HepG2 (cell line): Measurements from ENCODE around the gene NDUFB4. TPM values are rescaled to one million over a fixed set of nuclear protein-coding genes. Genes with fewer than 3 reads are reported as not detected.

Experiments
- ELF4 ChIP-seq: sonication (generic); formaldehyde crosslinking; IDR thresholded peaks from 2 replicates; pipeline ENCODE4 v1.5.0; 2020; ENCODE audit warnings: missing genetic modification reagents, mild to moderate bottlenecking, moderate library complexity, borderline replicate concordance
- KAT8 ChIP-seq: IDR thresholded peaks from 2 replicates; pipeline ENCODE4 v1.6.1; 2016; ENCODE audit warnings: missing genetic modification reagents, missing compliant biosample characterization
- RNF2 ChIP-seq: fragments of 450-650 bp; conservative IDR thresholded peaks from 2 replicates; pipeline ENCODE4 v1.6.1; 2016; ENCODE audit warnings: low read depth
- TAF1 ChIP-seq: sonication (generic); formaldehyde crosslinking; IDR thresholded peaks from 2 replicates; pipeline ENCODE4 v1.4.0; 2020; ENCODE audit warnings: missing genetic modification reagents
- ZNF143 ChIP-seq: sonication (generic); formaldehyde crosslinking; IDR thresholded peaks from 2 replicates; pipeline ENCODE4 v1.4.0; 2020; ENCODE audit warnings: missing genetic modification reagents
- ZNF335 ChIP-seq: sonication (generic); formaldehyde crosslinking; IDR thresholded peaks from 2 replicates; pipeline ENCODE4 v1.4.0; 2020; ENCODE audit warnings: missing genetic modification reagents
- ZNF343 ChIP-seq: sonication (generic); formaldehyde crosslinking; IDR thresholded peaks from 2 replicates; pipeline ENCODE4 v1.4.0; 2020; ENCODE audit warnings: mild to moderate bottlenecking, missing genetic modification reagents
- ZNF724P ChIP-seq: sonication (generic); formaldehyde crosslinking; IDR thresholded peaks from 2 replicates; pipeline ENCODE4 v1.8.0; 2022; ENCODE audit warnings: missing genetic modification reagents, borderline replicate concordance
- ZNF766 ChIP-seq: sonication (generic); formaldehyde crosslinking; IDR thresholded peaks from 2 replicates; pipeline ENCODE4 v1.5.0; 2020; ENCODE audit warnings: missing genetic modification reagents, borderline replicate concordance
- ZNF788 ChIP-seq: sonication (generic); formaldehyde crosslinking; IDR thresholded peaks from 2 replicates; pipeline ENCODE4 v1.5.0; 2020; ENCODE audit warnings: mild to moderate bottlenecking, missing genetic modification reagents, borderline replicate concordance
- ZNF891 ChIP-seq: sonication (generic); formaldehyde crosslinking; IDR thresholded peaks from 2 replicates; pipeline ENCODE4 v1.5.0; 2020; ENCODE audit warnings: mild to moderate bottlenecking, missing genetic modification reagents
- polyA plus RNA-seq, 8 experiments: library from polyadenylated mRNA; depleted of rRNA in 3 of 8; stranded (reverse) in 7 of 8; unstranded in 1 of 8; fragments of >200 nt; fragmentation: Illumina TruSeq in 4 of 8; extraction: Trizol in 4 of 8; gene quantifications; 2 replicates each; pipeline versions ENCODE4 v1.2.1 to v1.2.3, GENCODE V29; 2011 to 2016; ENCODE audit warnings: low read depth in 4 of 8, missing spikeins in 1 of 8, mixed read lengths in 1 of 8; ENCODE audit not compliant: insufficient read depth in 1 of 8
- total RNA-seq, 5 experiments: library from RNA; depleted of rRNA; stranded (reverse); fragments of >200 nt; fragmentation: Illumina TruSeq; extraction: Trizol; gene quantifications; 2 replicates each; pipeline ENCODE4 v1.2.3, GENCODE V29; 2016; ENCODE audit warnings: low read depth in 1 of 5
- TF ChIP-seq, protein P1 (sequence below): sonication (generic); formaldehyde crosslinking; IDR thresholded peaks from 2 replicates; pipeline ENCODE4 v1.8.1; 2022; ENCODE audit warnings: low read depth, mild to moderate bottlenecking, missing genetic modification reagents
- TF ChIP-seq, protein P2 (sequence below): sonication (generic); formaldehyde crosslinking; IDR thresholded peaks from 2 replicates; pipeline ENCODE4 v1.5.0; 2020; ENCODE audit warnings: mild to moderate bottlenecking, missing genetic modification reagents, borderline replicate concordance
- TF ChIP-seq, protein P3 (sequence below): sonication (generic); formaldehyde crosslinking; conservative IDR thresholded peaks from 2 replicates; pipeline ENCODE4 v1.4.0; 2020; ENCODE audit warnings: mild to moderate bottlenecking, missing genetic modification reagents, moderate library complexity
- TF ChIP-seq, protein P4 (sequence below): sonication (generic); formaldehyde crosslinking; IDR thresholded peaks from 2 replicates; pipeline ENCODE4 v1.4.0; 2020; ENCODE audit warnings: missing genetic modification reagents

The NDUFB4 gene
- total and polyA plus RNA-seq, 2 of the 13 experiments (the other 11 are each of a cell fraction or from before 2014, with no cell fraction given), result 115 to 116 TPM

DNA sequence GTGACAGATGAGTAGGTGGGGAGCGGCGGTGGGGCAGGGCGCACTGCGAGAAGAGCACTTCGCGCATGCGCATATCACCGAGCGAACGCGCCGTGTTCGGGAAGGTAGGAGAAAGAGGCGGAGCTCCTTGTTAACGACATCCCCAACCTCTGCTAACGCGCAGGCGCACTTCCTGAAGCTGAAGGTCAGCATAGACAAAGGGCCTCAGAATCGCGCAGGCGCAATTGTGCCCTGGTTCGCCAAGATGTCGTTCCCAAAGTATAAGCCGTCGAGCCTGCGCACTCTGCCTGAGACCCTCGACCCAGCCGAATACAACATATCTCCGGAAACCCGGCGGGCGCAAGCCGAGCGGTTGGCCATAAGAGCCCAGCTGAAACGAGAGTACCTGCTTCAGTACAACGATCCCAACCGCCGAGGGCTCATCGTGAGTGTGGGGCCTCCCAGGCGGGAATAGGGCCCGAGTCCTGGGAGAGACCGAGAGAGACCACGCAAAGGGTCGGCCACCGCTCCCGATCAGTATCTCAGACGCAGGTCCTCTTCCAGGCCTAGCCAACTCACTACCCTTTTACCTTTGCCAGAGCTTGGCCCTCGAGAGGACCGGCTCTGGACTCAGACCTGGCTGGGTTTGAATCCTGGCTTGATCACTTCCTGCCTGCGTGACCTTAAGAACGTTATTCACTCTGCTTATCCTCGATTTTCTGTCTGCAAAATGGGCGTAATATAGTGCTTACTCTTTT lies at the start of gene NDUFB4 (continued):
- TF ChIP-seq ZNF891 (CRISPR knock-in tag), result peak; percentile 86; the same call in 1 of the 2 replicates
- TF ChIP-seq, protein P1, sequence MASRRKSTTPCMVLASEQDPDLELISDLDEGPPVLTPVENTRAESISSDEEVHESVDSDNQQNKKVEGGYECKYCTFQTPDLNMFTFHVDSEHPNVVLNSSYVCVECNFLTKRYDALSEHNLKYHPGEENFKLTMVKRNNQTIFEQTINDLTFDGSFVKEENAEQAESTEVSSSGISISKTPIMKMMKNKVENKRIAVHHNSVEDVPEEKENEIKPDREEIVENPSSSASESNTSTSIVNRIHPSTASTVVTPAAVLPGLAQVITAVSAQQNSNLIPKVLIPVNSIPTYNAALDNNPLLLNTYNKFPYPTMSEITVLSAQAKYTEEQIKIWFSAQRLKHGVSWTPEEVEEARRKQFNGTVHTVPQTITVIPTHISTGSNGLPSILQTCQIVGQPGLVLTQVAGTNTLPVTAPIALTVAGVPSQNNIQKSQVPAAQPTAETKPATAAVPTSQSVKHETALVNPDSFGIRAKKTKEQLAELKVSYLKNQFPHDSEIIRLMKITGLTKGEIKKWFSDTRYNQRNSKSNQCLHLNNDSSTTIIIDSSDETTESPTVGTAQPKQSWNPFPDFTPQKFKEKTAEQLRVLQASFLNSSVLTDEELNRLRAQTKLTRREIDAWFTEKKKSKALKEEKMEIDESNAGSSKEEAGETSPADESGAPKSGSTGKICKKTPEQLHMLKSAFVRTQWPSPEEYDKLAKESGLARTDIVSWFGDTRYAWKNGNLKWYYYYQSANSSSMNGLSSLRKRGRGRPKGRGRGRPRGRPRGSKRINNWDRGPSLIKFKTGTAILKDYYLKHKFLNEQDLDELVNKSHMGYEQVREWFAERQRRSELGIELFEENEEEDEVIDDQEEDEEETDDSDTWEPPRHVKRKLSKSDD (CRISPR knock-in tag), result 0 out of 2 replicates have a peak, but pooled peaks have one; percentile 43
- 0 out of 2 replicates have a peak, but pooled peaks have one; percentile 76 for TF ChIP-seq ZNF724P
- TF ChIP-seq ZNF143 (CRISPR knock-in tag), result no peak
- TF ChIP-seq ZNF343 (CRISPR knock-in tag), result no peak
- TF ChIP-seq ELF4, result 0 out of 2 replicates have a peak, but pooled peaks have one; percentile 45
- TF ChIP-seq KAT8 (CRISPR knock-in tag), result peak; percentile 86; the same call in 1 of the 2 replicates
- TF ChIP-seq, protein P2, sequence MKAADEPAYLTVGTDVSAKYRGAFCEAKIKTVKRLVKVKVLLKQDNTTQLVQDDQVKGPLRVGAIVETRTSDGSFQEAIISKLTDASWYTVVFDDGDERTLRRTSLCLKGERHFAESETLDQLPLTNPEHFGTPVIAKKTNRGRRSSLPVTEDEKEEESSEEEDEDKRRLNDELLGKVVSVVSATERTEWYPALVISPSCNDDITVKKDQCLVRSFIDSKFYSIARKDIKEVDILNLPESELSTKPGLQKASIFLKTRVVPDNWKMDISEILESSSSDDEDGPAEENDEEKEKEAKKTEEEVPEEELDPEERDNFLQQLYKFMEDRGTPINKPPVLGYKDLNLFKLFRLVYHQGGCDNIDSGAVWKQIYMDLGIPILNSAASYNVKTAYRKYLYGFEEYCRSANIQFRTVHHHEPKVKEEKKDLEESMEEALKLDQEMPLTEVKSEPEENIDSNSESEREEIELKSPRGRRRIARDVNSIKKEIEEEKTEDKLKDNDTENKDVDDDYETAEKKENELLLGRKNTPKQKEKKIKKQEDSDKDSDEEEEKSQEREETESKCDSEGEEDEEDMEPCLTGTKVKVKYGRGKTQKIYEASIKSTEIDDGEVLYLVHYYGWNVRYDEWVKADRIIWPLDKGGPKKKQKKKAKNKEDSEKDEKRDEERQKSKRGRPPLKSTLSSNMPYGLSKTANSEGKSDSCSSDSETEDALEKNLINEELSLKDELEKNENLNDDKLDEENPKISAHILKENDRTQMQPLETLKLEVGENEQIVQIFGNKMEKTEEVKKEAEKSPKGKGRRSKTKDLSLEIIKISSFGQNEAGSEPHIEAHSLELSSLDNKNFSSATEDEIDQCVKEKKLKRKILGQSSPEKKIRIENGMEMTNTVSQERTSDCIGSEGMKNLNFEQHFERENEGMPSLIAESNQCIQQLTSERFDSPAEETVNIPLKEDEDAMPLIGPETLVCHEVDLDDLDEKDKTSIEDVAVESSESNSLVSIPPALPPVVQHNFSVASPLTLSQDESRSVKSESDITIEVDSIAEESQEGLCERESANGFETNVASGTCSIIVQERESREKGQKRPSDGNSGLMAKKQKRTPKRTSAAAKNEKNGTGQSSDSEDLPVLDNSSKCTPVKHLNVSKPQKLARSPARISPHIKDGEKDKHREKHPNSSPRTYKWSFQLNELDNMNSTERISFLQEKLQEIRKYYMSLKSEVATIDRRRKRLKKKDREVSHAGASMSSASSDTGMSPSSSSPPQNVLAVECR (CRISPR knock-in tag), result peak; percentile 77; the same call in 1 of the 2 replicates
- no peak; the same call in 1 of the 2 replicates for TF ChIP-seq RNF2
- peak; percentile 76; the same call in 1 of the 2 replicates for TF ChIP-seq ZNF788 (CRISPR knock-in tag)
- 0 out of 2 replicates have a peak, but pooled peaks have one; percentile 46 for TF ChIP-seq ZNF766 (CRISPR knock-in tag)
- TF ChIP-seq ZNF335 (CRISPR knock-in tag), result no peak
- TF ChIP-seq, protein P3, sequence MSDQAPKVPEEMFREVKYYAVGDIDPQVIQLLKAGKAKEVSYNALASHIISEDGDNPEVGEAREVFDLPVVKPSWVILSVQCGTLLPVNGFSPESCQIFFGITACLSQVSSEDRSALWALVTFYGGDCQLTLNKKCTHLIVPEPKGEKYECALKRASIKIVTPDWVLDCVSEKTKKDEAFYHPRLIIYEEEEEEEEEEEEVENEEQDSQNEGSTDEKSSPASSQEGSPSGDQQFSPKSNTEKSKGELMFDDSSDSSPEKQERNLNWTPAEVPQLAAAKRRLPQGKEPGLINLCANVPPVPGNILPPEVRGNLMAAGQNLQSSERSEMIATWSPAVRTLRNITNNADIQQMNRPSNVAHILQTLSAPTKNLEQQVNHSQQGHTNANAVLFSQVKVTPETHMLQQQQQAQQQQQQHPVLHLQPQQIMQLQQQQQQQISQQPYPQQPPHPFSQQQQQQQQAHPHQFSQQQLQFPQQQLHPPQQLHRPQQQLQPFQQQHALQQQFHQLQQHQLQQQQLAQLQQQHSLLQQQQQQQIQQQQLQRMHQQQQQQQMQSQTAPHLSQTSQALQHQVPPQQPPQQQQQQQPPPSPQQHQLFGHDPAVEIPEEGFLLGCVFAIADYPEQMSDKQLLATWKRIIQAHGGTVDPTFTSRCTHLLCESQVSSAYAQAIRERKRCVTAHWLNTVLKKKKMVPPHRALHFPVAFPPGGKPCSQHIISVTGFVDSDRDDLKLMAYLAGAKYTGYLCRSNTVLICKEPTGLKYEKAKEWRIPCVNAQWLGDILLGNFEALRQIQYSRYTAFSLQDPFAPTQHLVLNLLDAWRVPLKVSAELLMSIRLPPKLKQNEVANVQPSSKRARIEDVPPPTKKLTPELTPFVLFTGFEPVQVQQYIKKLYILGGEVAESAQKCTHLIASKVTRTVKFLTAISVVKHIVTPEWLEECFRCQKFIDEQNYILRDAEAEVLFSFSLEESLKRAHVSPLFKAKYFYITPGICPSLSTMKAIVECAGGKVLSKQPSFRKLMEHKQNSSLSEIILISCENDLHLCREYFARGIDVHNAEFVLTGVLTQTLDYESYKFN, result 0 out of 2 replicates have a peak, but pooled peaks have one; percentile 16
- TF ChIP-seq, protein P4, sequence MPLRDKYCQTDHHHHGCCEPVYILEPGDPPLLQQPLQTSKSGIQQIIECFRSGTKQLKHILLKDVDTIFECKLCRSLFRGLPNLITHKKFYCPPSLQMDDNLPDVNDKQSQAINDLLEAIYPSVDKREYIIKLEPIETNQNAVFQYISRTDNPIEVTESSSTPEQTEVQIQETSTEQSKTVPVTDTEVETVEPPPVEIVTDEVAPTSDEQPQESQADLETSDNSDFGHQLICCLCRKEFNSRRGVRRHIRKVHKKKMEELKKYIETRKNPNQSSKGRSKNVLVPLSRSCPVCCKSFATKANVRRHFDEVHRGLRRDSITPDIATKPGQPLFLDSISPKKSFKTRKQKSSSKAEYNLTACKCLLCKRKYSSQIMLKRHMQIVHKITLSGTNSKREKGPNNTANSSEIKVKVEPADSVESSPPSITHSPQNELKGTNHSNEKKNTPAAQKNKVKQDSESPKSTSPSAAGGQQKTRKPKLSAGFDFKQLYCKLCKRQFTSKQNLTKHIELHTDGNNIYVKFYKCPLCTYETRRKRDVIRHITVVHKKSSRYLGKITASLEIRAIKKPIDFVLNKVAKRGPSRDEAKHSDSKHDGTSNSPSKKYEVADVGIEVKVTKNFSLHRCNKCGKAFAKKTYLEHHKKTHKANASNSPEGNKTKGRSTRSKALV (CRISPR knock-in tag), result no peak
- TF ChIP-seq TAF1, result peak; percentile 89
